Activated T-cell treated with anti-CD3 and anti-CD28 coated beads, Interleukin-2, amount 50 U/mL, for 1 hour (primary cell): Measurements from ENCODE around the gene CCDC148.

Experiments used
- DNase-seq: peaks from one replicate; pipeline ENCODE4 v3.0.0-alpha.2; 2020

CCDC148 gene

DNA sequence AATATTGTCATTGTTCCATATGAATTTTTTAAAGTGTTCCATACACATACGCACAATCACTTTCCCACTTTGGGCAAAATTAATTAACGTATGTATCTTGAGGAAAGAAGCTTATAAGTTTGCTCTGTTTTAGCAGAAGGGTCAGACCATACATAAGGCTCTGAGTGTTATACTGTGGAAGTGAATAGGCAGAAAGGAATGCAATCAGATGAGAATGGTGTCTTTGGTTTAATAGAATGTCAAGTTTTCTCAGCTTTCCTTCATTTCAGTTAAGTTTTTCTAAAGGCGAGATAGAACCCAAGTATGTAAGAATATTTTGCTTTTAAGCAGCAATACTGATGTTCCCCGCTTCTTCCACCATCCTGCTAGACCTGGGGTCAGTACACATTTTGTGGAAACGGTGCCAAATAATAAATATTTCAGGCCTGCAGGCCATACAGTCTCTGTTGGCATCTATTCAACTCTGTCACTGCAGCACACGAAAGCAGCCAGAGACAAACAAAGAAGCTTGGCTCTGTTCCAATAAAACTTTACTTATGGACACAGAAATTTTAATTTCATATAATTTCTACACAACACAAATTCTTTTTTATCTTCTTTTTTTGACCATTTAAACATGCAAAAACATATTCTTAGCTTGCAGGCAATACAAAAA is 254.3 kb downstream of the CCDC148 start:
- no peak for DNase-seq

DNA sequence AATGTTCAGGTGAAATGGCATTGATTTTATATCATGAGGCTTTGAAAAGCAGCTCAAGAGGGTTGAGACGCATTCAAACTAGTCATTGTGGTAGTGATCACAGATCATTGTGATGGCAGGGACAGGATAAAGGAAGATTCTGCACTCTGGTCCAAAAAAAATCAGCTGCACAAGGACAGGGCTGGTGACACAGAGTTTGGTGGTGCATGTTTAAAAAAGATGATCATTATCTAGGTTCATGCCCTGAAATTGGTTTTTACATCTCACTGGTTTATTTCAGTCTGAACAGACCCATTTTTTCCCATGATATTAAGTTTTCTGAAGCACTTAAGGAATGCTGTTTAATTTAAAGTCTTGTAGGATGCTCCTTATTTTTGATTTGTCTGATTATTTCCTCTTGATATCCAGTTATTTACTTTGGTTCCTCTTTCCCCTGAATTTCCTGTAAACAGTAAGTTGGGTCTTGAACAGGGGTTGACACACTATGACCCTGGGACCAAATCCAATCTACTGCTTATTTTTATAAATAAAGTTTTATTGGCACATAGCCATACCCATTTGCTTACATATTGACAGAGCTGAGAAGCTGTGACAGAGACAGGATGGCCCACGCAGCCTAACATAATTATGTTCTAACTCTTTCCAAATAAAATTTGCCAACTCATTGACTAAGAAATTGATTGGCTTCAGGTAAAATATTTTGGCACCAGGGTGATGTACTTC is 256.5 kb downstream of the CCDC148 start:
- DNase-seq = no peak

DNA sequence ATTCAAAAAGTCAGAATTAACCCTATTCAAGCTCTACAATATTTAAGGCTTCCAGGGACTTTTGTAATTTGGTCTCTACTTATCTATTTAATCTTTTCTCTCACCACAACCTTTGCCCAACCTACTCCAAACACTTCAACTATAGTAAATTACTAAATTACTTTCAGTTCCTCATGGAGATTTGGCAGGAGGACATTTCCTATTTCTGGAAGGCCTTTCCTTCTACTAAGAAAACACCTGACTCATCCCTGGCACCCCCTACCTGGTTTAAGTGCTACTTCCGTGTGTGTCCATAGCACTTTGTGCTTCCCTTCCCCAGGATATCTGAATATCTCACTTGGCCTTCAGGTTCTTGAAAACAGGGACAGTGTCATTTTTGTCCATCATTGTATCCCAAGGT is 258.6 kb downstream of the CCDC148 start:
- DNase-seq = no peak

DNA sequence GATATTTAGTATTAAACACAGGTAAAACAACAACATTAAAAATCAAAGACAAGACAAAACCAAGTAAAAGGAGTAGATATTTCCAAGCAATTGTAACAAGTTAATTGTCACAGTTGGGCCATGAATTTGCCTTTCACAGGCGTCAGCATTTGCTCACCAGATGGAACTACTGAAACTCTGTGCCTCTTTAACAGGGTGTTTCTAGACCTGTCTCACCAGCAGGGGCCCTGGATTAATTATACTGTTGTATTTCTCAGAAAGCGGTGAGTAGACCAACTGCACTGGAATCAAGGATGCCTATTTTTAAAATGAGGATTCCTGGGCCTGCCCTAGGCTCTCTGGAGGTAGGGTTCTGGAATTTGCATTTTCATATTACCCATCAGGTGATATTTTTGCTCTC is 262.3 kb downstream of the CCDC148 start:
- DNase-seq = no peak

DNA sequence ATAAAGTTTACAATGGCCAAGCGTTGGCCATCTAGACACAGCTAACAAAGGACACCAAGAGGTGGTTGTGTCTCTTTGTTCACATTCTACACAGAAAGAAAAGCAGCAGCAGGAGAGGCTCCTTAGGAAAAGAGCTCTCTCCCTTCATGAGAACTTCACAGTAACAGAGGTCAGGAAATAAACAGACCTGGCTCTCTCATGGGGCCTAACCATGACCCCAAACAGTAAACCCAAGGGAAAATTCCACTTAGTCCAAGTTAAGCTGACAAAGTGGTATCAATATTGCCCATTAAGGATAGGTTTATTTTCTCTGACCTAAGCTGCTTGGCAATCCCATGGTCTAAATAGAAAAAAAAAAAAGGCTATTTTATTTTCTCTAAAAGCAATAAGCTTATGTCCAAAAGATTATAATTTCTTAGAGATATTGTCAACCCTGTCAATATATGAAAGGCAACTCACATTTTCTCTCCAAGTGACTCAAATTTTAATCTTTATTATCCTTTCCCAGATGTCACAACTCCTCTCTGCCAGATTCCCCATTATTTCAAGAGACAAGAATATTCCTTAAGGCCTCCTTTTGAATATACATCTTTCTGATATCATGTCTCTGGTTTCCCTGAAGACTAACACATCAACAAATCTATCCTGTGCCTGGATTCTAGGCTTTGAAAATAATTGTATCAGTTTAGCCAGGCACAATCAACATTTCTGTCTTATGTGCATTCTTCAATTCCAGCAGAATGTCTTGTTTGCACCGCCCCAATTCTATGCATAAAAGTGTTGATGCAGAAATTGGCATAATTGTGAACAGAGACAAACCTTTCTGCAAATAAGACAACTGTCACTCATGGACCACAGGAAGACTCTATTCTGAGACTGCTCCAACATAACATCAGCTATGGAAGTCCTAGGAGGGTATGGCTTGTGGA is 263.8 kb downstream of the CCDC148 start:
- no peak for DNase-seq

DNA sequence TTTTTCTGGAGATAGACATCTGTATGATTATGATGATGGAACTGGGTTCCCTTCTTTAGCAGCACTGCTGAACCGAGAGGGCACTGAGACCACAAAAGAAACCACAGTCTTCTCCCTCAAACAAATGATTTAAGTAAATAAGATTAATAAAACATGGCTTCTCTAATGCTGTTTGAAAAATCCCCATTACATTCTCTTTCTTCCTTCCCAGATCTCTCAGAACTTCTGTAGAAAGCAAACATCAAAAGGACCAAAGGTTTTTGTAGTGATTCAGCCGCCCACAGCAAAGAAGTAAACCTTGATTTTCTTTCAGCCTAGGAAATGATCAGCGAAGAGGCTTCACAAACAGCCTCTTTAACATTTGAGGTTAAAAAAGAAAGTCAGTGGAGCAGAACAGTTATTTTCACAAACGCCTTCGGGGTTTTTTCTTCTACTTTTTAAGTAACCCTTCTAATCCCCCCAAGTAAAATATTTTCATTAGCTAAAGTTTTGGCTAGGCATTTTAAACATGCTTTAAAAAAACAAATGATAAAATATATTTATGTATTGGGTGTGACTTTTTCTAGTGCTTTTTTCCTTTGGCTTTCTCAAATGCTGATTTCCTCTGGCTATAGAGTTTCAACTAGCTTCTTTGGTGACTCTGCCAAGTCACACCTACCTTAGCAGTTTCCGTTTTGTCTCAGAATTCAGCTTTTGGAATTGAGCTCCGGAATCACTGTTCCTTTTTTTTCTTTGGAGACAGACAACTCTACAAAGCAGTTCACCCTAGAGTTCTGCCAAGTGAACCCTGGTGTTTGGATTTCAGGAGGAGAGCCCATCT is 265.3 kb downstream of the CCDC148 start:
- no peak for DNase-seq

DNA sequence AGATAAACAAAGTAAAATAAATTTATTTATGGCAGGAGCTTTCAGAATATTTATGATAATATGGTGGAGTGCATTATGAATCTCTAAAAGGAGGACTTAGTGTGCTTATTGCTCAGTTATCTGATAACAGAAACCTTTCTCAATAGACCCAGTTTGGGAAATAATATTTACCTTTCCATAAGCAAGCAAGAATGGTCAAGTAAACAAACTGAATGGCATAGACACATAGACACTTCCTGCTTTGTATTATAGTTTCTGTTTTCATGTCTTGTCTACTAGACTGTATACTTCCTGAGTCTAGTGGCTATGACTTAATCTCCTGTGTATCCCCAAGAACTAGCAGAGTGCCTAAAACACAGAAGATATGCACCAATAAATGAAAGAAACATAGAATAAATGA is 267.0 kb downstream of the CCDC148 start:
- DNase-seq = no peak

DNA sequence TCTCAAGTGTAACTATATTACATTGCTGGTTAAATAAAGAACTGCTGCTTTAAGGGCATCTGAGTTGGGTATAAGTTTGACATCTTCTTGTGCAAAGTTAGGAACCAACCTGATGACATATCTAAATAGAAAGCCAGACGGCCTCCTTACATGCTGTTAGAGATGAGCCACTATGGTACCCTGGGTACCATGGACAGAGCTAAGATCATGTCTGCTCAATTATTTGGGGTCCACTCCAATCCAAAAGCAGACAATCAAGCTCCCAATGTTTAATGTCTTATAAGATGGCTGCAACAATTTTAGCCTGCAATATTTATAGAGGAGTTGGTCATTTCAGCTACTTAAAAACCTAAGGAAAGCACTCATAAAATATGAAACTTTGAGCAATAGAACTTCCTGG is 268.6 kb downstream of the CCDC148 start:
- no peak for DNase-seq

DNA sequence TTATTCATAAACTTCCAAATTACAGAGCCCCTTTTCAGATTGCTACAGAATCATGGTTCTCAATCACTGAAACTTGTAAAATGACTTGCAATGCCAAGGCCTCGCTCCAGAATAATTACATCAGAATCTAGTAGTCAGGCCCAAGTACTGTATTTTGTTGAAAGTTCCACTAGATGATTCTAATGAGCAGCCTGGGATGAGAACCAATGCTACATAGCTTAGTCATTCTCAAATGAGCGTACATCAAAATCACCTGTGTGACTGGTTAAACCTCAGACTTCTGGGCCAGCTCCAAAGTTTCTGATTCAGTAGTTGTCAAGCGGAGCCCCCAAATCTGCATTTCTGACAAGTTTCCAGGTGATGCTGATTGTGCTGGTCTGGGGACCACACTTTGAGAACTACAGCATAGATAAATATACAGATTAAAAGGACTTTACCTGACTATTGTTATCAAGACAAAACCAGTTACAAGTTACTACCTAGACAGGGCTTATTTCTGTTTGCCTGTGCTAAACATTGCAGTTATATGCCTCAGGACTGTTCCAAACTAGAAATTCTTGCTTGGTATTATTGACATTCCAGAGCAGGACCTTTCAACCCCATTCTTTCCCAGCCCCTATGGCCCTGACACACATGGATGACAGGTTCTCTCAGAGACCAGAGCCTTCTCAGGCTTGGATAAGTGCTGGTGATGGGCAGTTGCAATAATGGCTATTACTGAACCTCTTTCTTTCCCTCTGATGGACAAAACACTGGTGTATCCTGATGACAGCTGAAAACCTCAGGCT is 271.8 kb downstream of the CCDC148 start:
- DNase-seq = no peak

DNA sequence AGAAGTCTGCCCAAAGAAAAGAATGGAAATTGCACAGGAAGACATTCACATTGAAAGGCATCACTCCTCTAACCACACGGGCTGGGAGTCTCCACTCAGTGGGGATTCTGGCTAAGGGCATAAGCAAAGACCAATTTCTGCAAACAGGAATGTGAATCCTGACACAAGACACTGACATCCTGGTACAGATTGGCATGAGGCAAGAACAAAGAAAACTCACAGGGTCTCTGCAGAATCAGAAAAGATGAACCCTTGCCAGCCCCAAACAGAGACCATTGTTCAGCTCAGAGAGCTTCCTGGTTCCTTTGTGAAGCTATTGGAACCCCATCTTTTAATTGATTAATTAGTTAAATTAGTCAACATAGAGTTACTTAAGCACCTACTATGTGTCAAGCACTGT is 272.6 kb downstream of the CCDC148 start:
- no peak for DNase-seq

DNA sequence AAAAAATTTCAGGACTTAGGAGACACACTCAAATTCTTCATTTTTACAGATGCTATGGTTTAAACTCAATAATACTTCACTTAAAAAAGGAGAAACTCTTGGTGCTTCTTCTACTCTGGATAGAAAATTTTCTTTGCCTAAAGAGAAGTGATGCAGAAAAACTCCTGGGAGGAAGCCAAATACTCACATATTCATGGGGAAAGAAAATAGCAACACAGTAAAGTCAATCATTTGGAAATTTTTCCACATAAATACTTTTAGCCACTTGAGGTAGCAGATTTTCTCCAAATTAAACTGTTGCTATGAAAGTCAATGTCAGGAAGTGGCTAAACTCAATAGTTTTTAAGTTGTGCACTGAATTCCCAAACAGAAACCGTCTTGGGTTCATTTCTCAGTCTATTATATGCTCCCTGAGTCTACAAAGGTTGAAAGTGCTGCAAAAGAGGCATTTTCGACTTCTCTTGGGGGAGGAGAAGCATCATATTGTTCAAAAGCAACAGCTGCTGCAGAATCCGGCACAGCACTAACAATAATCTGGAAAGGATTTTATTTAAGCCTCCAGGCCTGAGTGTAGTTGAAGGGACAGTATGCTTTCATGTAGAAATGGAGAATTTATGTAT is 273.8 kb downstream of the CCDC148 start:
- DNase-seq = no peak

DNA sequence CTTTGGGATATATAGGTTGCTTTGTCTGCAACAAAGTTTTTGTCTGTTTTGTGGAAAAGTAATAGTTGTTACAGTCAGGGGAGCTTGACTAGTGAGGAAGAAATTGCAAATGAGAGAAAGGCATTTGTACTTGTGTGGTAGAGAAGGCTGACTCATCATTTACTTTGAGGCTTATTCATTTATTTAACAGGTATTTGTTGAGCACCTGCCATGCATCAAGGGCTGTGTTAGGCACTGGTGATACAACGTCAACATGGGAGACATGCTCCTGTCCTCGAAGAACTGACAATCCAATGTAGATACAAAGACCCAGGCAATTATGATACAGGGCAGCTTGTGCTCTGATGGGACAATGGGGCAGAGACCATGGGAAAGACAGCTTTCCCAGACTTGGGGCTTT is 275.4 kb downstream of the CCDC148 start:
- DNase-seq = no peak

DNA sequence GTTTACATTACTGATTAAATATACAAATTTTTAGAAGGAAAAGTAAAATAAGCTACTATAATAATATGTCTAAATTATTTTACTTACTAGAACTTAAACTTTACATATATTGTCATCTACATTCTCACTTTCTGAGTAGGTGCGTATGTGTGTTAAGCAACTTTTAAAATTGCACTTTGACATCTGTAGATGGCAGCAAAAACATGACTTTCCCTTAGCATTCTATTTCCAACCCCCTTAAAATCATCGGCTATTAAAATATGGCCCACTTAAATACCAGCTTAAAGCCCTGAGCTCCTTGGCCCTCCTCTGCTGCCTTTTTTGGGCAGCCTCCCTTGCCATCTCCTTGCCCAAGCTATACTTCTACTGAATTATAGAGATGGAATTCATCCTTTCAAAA is 276.9 kb downstream of the CCDC148 start:
- no peak for DNase-seq

DNA sequence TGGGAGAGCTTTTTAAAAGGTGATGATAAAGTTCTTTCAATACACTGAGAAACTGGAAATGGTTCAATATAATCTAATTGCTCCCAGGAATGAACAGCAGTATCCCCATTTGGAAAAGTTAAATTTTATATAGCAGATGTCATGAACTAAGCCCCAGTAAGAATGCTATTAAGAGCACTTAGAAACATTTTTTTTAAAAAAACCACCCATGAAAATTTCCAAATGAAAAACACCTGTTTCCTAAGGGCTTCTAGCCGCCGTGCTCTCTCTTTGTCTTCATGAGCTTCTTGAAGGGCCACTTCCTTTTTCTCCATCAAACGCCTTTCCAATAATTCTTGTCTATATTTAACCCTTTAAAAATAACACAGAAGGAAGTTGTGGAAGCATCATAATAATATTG is 277.9 kb downstream of the CCDC148 start:
- DNase-seq = no peak

DNA sequence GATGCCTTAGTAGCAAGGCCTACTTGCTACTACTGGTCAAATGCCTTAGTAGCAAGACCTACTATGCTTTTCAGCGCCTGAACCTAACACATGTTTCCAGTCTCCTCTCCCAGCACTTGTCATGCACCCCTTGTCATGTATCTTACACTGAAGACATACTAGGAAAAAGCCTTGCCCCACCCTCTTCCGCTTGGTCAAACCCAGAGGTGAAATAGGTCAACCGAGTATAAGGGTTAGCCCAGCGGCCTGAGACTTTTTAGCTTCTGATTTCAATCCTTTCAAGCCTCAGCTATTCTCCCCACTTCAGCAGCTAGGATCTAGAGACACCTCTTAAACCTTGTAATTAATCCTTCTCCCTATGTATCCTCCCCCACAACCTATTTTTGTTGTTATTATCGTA is 281.6 kb downstream of the CCDC148 start:
- DNase-seq = no peak

DNA sequence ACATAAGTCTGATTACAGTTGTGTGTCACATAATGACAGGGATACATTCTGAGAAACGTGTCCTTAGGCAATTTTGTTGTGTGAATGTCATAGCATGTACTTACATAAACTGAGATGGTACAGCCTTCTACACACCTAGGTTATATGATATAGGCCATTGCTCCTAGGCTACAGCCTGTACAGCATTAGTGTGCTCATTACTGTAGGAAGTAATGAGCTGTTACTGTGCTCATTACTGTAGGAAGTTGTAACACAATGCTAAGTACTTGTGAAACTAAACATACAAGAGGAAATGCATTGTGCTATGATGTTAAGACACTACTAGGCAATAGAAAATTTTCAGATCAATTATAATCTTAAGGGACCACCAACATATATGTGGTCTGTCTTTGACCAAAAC is 282.1 kb downstream of the CCDC148 start:
- no peak for DNase-seq

DNA sequence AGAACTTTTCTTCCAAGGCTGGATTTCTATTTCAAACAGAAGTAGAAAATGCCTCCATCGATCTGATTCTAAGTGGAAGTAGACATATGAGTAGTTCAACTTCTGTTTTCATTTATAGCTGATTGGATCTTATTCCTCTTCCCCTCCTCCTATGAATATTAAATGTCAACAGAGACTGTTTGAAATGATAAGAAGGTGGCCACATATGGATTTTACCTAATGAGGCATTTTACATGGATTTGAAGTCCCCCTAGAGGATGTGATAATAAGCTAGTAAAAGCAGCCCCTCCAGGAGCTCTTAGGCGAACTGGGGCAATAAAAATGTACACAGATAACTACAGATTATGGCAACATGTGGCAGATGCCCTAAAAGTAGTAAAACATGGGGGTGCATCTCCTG is 283.8 kb downstream of the CCDC148 start:
- DNase-seq = no peak

DNA sequence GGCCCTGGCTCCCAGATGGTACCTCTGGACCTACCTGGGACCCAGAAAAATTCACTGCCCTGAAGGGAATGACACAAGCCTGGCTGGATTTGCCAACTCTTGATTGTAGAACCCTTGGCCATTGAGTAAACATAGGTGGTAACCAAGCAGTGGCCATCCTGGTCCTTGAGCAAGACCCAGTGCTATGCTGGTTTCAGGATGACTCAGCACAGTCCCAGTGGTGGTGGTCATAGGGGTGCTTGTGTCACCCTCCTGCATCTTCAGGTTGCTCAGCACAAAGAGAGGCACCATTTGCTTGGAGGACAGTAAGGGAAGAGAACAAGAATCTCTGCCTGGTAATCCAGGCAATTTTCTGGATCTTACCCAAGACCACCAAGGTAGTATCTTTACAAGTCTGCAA is 302.0 kb downstream of the CCDC148 start:
- no peak for DNase-seq

DNA sequence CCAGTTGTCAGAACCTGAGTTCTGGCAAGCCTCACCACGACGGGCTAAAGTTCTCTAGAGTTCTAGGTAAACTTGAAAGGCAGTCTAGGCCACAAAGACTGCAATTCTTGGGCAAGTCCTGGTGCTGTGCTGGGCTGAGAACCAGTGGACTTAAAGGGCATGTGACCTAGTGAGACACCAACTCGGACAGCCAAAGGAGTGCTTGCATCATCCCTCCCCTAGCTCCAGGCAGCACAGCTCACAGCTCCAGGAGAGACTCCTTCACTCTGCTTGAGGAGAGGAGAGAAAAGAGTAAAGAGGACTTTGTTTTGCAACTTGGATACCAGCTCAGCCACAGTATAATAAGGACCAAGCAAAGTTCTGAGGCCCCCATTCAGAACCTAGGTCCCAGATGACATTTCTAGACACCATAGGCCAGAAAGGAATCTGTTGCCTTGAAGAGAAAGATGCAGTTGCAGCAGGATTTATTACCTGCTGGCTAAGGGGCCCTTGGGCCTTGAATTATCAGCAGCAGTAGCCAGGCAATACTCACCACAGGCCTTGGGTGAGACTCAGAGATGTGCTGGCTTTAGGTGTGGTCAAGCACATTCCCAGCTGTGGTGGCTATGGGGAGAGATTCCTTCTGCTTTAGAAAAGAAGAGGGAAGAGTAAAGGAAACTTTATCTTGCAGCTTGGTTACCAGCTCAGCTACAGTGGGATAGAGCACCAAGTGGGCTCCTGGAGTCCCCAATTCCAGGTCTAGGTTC is 303.1 kb downstream of the CCDC148 start:
- DNase-seq = no peak

DNA sequence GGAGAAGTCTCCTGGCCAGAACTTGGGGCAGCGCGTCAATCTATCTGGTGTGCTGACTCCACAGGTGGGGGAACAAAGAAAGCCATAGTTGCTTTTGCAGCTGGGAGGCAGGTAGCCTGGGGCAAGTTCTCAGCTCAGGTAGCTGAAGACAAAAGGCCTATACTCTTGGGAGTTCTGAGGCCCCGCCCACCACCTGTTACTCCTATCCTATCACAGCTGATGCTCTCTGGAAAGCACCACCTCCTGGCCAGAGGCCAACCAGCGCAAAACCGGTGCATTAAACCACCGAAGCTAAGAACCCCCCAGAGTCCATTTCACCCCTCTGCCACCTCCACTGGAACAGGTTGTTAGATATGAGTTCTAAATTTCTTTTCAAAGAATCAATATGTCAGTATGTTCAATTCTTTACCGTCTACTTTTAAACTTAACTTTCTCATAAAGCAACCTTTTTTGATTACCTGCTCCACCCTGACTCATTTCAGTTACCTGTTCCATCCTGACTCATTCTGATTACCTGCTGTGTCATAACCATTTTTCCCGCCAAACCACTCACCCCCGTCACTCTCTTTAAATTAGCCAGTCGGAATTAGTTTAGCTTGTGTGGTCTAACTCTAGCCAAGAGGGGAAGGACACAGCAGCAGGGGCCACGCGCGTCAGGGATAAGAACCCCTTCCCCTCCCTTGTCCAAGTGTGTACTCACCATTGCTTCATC is 311.5 kb downstream of the CCDC148 start:
- DNase-seq = no peak
